ENCODE data around the gene CEP85.
"Not testable (repeated sequence)": the region's sequence is repeated elsewhere in the genome, so short reads cannot be mapped to it uniquely, and the experiment has no call there.

Gene CEP85

DNA sequence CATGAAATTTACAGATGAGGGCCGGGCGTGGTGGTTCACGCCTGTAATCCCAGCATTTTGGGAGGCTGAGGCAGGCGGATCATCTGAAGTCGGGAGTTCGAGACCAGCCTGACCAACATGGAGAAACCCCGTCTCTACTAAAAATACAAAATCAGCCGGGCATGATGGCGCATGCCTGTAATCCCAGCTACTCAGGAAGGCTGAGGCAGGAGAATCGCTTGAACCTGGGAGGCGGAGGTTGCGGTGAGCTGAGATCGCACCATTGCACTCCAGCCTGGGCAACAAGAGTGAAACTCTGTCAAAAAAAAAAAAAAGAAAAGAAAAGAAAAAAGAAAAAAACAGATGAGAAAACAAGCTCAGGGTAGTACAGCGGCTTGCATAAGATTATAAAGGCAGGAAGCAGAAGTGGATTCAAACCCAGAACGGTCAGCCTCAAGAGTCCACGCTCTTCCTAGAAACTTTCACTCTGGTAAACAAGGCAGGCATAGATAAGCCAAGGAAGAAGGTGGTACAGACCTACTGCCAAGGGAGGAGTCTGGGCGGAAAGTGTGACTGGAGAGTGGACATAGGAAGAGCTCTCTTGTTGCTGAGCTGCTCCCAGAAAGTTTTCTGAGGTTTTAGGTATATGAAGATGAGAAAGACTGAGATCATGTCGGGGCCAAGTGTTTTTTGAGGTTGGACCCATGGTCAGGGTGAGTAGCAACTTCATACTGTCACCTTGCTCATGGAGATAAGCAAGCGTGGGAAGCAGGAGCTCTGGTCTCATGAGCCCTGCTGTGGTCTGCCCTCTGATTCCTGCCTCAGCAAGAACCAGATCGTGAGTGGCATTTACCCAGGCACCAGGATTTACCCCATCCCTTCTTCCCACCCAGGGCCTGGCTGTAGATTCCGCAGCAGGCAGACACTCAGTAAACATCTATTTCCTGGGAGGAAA lies 74.2 kb downstream of the CEP85 start:
- H3K9ac ChIP-seq (ENCODE audit: low read length in 5 of 5); H3K36me3 ChIP-seq (ENCODE audit: control insufficient read depth in 5 of 5, insufficient read depth in 5 of 5, low read length in 5 of 5); H3K4me3 ChIP-seq (ENCODE audit: low read depth in 1 of 5, low read length in 5 of 5); H3K27ac ChIP-seq (ENCODE audit: low read depth, low read length); H3K9me3 ChIP-seq (ENCODE audit: control insufficient read depth in 5 of 5, low read length in 5 of 5); H3K27me3 ChIP-seq (ENCODE audit: control insufficient read depth in 5 of 5, insufficient read depth in 4 of 5, low read length in 5 of 5): not testable (repeated sequence)
- peaks cover 7 to 24% (median 16%) of the 10 kb centered on the region in 5 donors for H3K4me1 ChIP-seq (ENCODE audit: control insufficient read depth in 5 of 5, insufficient read depth in 5 of 5, low read length in 5 of 5)

DNA sequence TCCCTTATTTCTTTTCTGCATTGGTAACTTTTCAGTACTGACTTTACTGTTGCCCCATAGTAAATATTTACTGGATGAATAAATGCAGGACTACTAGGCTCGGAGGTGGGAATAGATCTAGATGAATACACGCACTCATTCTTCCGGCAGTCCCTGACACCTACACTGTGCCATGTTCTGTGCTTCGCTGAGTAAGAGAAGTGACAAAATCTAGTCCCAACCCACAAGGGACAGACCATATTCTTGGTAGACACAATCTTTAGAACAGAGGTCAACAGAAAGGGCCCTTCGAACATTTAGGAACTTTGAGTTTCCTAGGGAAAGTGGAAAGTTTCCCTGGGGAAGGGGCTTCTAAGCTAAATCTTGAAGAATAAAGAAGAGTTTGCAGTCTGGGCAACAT lies 80.5 kb downstream of the CEP85 start:
- no peak overlapping the region for H3K9ac ChIP-seq (ENCODE audit: low read length in 5 of 5)
- no peaks in the 10 kb centered on the region for H3K36me3 ChIP-seq (ENCODE audit: control insufficient read depth in 5 of 5, insufficient read depth in 5 of 5, low read length in 5 of 5)
- H3K4me1 ChIP-seq (ENCODE audit: control insufficient read depth in 5 of 5, insufficient read depth in 5 of 5, low read length in 5 of 5) = peaks cover 6 to 36% (median 19%) of the 10 kb centered on the region in 5 donors
- H3K27ac ChIP-seq (ENCODE audit: low read depth, low read length) = no peak overlapping the region
- H3K9me3 ChIP-seq (ENCODE audit: control insufficient read depth in 5 of 5, low read length in 5 of 5) = no peaks in the 10 kb centered on the region
- no peaks in the 10 kb centered on the region for H3K27me3 ChIP-seq (ENCODE audit: control insufficient read depth in 5 of 5, insufficient read depth in 4 of 5, low read length in 5 of 5)
- no peak overlapping the region for H3K4me3 ChIP-seq (ENCODE audit: low read depth in 1 of 5, low read length in 5 of 5)

DNA sequence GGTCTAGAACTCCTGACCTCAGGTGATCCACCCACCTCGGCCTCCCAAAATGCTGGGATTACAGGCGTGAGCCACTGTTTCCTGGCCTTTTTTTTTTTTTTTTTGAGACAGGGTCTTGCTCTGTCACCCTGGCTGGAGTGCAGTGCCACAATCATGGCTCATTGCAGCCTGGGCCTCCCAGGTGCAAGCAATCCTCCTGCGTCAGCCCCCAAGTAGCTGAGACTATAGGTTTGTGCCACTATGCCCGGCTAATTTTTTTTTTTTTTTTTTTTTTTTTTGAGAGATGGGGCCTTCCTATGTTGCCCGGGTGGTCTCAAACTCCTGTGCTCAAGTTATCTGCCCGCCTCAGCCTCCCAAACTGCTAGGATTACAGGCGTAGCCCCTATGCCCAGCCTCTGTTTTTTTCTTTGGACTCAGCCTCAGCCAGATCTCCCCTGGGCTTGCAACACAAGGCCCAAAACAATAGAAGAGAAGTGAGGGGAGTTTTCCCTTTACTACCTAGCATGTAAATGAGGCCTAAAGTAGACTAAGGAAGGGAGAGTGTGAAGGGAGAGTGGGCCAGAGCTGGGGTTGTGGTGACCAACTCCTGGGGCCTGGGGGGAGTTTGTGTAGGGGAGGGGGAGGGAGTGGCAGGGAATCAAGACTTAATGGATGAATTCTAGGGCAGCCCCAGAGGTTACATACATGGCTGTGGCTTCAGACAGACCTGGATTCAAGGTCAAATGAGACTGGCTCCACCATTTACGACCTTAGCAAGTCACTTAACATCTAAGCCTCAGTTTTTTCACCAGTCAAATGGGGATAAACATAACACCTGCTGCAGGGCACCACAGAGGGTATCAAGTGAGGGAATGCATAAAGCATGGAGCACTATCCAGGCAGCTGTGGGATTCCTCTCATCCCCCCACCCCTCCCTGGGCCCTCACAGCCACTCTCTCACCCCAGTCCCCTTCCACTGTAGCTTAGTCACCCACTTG lies 82.2 kb downstream of the CEP85 start:
- H3K9me3 ChIP-seq (ENCODE audit: control insufficient read depth in 5 of 5, low read length in 5 of 5) = no peaks in the 10 kb centered on the region
- peaks cover 0 to 5% (median 0%) of the 10 kb centered on the region in 5 donors for H3K27me3 ChIP-seq (ENCODE audit: control insufficient read depth in 5 of 5, insufficient read depth in 4 of 5, low read length in 5 of 5)
- no peak overlapping the region for H3K9ac ChIP-seq (ENCODE audit: low read length in 5 of 5)
- H3K4me1 ChIP-seq (ENCODE audit: control insufficient read depth in 5 of 5, insufficient read depth in 5 of 5, low read length in 5 of 5) = peaks cover 6 to 42% (median 22%) of the 10 kb centered on the region in 5 donors
- no peak overlapping the region for H3K27ac ChIP-seq (ENCODE audit: low read depth, low read length)
- no peaks in the 10 kb centered on the region for H3K36me3 ChIP-seq (ENCODE audit: control insufficient read depth in 5 of 5, insufficient read depth in 5 of 5, low read length in 5 of 5)
- H3K4me3 ChIP-seq (ENCODE audit: low read depth in 1 of 5, low read length in 5 of 5) = no peak overlapping the region

DNA sequence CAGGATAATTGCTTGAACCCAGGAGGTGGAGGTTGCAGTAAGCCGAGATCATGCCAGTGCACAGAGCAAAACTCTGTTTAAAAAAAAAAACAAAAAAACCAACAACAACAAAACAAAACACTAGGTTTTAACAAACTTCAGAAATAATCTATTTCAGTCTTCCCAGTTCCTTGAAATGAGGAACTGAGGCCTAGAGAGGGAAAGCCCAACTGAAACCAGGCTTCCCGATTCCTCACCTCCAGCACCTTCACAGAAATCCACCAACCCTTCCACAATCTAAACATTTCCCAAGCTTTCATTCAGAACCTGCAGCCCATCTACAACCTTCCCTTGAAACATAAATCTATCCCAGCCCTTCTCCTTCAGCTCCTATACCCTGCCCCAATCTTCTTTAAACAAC lies 83.1 kb downstream of the CEP85 start:
- H3K4me3 ChIP-seq (ENCODE audit: low read depth in 1 of 5, low read length in 5 of 5) = no peak overlapping the region
- no peak overlapping the region for H3K27ac ChIP-seq (ENCODE audit: low read depth, low read length)
- H3K9me3 ChIP-seq (ENCODE audit: control insufficient read depth in 5 of 5, low read length in 5 of 5) = no peaks in the 10 kb centered on the region
- H3K9ac ChIP-seq (ENCODE audit: low read length in 5 of 5) = peak overlapping the region in 1 of 5 donors; percentile 4
- peaks cover 9 to 48% (median 25%) of the 10 kb centered on the region in 5 donors for H3K4me1 ChIP-seq (ENCODE audit: control insufficient read depth in 5 of 5, insufficient read depth in 5 of 5, low read length in 5 of 5)
- peaks cover 0 to 5% (median 0%) of the 10 kb centered on the region in 5 donors for H3K27me3 ChIP-seq (ENCODE audit: control insufficient read depth in 5 of 5, insufficient read depth in 4 of 5, low read length in 5 of 5)
- no peaks in the 10 kb centered on the region for H3K36me3 ChIP-seq (ENCODE audit: control insufficient read depth in 5 of 5, insufficient read depth in 5 of 5, low read length in 5 of 5)

DNA sequence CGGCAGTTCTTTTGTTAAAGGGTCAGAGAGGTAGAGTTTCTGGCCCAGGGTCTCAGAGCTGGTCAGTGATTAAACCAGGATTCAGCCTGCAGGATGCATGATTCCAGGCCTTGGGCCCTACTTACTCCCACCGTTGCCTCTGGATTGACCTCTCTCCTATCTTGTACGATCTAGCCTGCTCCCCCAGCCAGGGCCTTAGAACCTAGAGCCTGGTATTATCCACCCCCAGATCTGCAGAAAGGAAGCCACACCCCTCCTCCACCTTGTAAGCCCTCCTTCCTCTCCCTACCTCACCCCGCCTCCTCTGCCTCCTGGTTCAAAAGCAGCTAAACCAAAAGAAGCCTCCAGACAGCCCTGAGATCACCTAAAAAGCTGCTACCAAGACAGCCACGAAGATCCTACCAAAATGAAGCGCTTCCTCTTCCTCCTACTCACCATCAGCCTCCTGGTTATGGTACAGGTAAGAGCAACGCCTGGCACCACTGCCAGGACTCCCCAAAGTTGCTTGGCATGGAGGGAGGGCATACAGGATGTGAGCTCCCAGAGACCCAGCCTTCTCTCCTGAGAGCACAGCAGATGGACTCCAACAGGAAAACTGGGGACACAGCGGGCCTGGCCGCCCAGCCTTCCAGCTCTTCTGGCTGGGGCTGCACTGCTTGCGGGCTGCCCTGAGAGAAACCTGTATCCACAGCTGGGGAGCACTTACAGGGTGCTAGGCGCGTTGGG lies 83.8 kb downstream of the CEP85 start, which contains the start of gene CD52:
CD52 (plus strand) TSS at position 347 of the 726 bp plus-strand sequence; CDS start at position 407, 60 bp downstream.
- Histone ChIP-seq H3K27me3 (ENCODE audit: control insufficient read depth in 5 of 5, insufficient read depth in 4 of 5, low read length in 5 of 5) (peaks cover 0 to 5% (median 0%) of the 10 kb centered on the region in 5 donors), H3K4me1 (ENCODE audit: control insufficient read depth in 5 of 5, insufficient read depth in 5 of 5, low read length in 5 of 5) (peaks cover 9 to 48% (median 25%) of the 10 kb centered on the region in 5 donors), H3K27ac (ENCODE audit: low read depth, low read length) (no peak within 1 kb of the TSS), H3K9ac (ENCODE audit: low read length in 5 of 5) (peak within 1 kb of the TSS in 3 of 5 donors; percentile 1 to 25 (median 2)), H3K36me3 (ENCODE audit: control insufficient read depth in 5 of 5, insufficient read depth in 5 of 5, low read length in 5 of 5) (no peaks in the 10 kb centered on the region), H3K4me3 (ENCODE audit: low read depth in 1 of 5, low read length in 5 of 5) (peak within 1 kb of the TSS in 2 of 5 donors; percentile 28), H3K9me3 (ENCODE audit: control insufficient read depth in 5 of 5, low read length in 5 of 5) (no peaks in the 10 kb centered on the region)

DNA sequence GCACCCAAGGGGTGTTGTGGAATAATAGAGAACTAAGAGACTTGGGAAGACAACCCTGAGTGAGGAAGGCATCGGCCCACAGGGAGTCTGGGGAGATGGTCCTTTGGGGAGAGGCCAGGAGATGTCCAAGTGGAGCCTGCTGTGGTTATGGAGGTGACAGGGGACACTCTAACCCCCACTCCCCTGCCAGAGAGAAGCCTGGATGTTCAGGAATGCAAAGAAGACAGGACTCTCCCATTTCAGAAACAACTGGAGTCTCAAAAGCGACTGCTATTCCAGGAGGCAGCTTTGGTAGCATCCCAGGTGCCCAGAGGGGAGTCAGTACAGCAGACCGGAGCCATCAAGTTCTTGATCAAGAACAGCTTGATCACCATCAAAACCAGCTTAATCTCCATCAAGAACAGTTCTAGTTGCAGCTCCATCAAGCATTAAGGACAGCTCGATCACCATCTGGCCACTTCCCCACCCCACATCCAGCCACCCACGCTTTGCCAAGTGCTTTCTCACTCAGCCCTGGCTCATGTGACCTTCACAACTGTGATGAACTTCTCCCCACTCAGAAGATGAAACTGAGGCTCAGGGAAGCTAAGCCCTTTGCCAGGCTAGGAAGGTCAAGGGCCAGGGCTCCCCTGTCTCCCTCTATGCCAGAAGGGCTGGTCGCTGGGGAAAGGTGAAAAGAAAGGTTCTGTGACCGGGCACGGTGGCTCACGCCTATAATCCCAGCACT lies 84.5 kb downstream of the CEP85 start:
- no peak overlapping the region for H3K27ac ChIP-seq (ENCODE audit: low read depth, low read length)
- peaks cover 0 to 5% (median 0%) of the 10 kb centered on the region in 5 donors for H3K27me3 ChIP-seq (ENCODE audit: control insufficient read depth in 5 of 5, insufficient read depth in 4 of 5, low read length in 5 of 5)
- peak overlapping the region in 3 of 5 donors; percentile 1 to 21 (median 2) for H3K9ac ChIP-seq (ENCODE audit: low read length in 5 of 5)

DNA sequence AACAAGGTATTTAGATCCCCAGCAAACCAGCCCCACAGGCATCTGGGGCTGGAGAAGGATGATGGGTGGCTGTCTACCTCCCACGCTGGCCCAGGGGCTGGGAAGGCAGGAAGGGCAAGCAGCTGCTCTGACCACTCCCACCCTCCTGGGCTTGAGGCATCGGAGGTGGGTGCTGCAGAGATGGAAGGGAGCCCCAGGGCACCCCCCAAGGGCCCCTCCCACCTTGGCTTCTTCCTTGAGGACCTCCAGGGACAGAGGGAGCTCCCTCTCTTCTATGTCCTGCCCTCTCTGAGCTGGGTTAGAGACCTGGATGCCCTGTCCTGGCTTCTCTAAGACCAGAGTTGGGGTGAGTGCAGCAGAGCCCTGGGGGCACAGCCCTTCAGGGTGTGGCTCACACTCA lies 86.9 kb downstream of the CEP85 start:
- H3K4me3 ChIP-seq (ENCODE audit: low read depth in 1 of 5, low read length in 5 of 5) = peak overlapping the region in 1 of 5 donors; percentile 40
- no peak overlapping the region for H3K27ac ChIP-seq (ENCODE audit: low read depth, low read length)
- H3K9me3 ChIP-seq (ENCODE audit: control insufficient read depth in 5 of 5, low read length in 5 of 5) = no peaks in the 10 kb centered on the region
- H3K27me3 ChIP-seq (ENCODE audit: control insufficient read depth in 5 of 5, insufficient read depth in 4 of 5, low read length in 5 of 5) = peaks cover 0 to 5% (median 0%) of the 10 kb centered on the region in 5 donors
- no peaks in the 10 kb centered on the region for H3K36me3 ChIP-seq (ENCODE audit: control insufficient read depth in 5 of 5, insufficient read depth in 5 of 5, low read length in 5 of 5)
- H3K4me1 ChIP-seq (ENCODE audit: control insufficient read depth in 5 of 5, insufficient read depth in 5 of 5, low read length in 5 of 5) = peaks cover 4 to 35% (median 13%) of the 10 kb centered on the region in 5 donors
- peak overlapping the region in 1 of 5 donors; percentile 5 for H3K9ac ChIP-seq (ENCODE audit: low read length in 5 of 5)

More for the DNA sequence above, 84.5 kb downstream of the CEP85 start:
- Histone ChIP-seq H3K9me3 (ENCODE audit: control insufficient read depth in 5 of 5, low read length in 5 of 5) (no peaks in the 10 kb centered on the region), H3K4me1 (ENCODE audit: control insufficient read depth in 5 of 5, insufficient read depth in 5 of 5, low read length in 5 of 5) (peaks cover 9 to 48% (median 25%) of the 10 kb centered on the region in 5 donors), H3K4me3 (ENCODE audit: low read depth in 1 of 5, low read length in 5 of 5) (peak overlapping the region in 2 of 5 donors; percentile 28), H3K36me3 (ENCODE audit: control insufficient read depth in 5 of 5, insufficient read depth in 5 of 5, low read length in 5 of 5) (no peaks in the 10 kb centered on the region)

DNA sequence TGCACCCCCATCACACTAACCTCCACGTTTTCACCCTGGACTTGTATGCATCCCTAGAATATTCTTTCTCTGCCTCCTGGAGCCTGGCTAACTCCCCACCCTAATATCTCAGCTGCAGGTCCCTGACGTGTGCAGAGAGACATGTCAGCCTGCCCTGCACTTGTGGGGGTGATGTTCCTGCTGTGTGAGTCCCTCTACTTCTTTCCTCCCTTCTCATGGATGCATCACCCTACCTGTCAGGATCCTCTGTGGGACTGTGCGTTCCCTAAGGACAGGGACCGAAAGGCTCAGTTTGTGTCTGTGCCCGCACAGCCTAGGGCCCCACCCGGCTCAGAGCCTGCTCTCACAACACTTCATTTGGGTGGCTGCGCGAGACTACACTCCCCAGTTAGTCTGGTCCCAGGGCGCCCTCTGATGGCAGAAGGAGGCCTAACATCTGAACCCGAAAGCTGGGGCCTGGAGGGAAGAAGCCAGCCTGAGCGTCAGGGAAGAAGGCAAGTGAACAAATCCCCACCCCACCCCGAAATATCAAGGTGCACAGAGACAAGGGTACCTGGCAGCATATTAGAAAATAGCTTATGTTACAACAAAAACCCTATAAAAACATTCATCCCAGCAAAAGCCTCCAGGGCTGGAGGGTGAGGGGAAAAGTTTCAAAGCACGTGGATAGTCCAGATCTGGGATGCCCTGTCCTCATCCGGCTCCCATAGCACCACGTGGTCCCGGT lies 87.5 kb downstream of the CEP85 start:
- H3K4me3 ChIP-seq (ENCODE audit: low read depth in 1 of 5, low read length in 5 of 5) = peak overlapping the region in 3 of 5 donors; percentile 13 to 40 (median 22)
- H3K27me3 ChIP-seq (ENCODE audit: control insufficient read depth in 5 of 5, insufficient read depth in 4 of 5, low read length in 5 of 5) = peaks cover 0 to 5% (median 0%) of the 10 kb centered on the region in 5 donors
- peak overlapping the region in 2 of 5 donors; percentile 5 to 25 for H3K9ac ChIP-seq (ENCODE audit: low read length in 5 of 5)
- peaks cover 4 to 34% (median 13%) of the 10 kb centered on the region in 5 donors for H3K4me1 ChIP-seq (ENCODE audit: control insufficient read depth in 5 of 5, insufficient read depth in 5 of 5, low read length in 5 of 5)
- no peak overlapping the region for H3K27ac ChIP-seq (ENCODE audit: low read depth, low read length)
- no peaks in the 10 kb centered on the region for H3K36me3 ChIP-seq (ENCODE audit: control insufficient read depth in 5 of 5, insufficient read depth in 5 of 5, low read length in 5 of 5)
- H3K9me3 ChIP-seq (ENCODE audit: control insufficient read depth in 5 of 5, low read length in 5 of 5) = no peaks in the 10 kb centered on the region

Data from subcutaneous abdominal adipose tissue (tissue), 5 donors.